ENCODE measurements around the gene SPATA46.

- no peak for TF ChIP-seq CTCF (IDR thresholded peaks at IDR 0.05; ENCODE audit: extremely low read depth in 1 of 2, insufficient read depth in 1 of 2, low read depth in 1 of 2, low read length in 2 of 2)
- TF ChIP-seq POLR2AphosphoS5 (IDR thresholded peaks at IDR 0.05; ENCODE audit: insufficient read depth, low read depth, low read length) = no peak
- TF ChIP-seq EZH2 (IDR thresholded peaks at IDR 0.05; ENCODE audit: borderline replicate concordance, low read depth, low read length, severe bottlenecking) = no peak
- TF ChIP-seq POLR2A (IDR thresholded peaks at IDR 0.05; ENCODE audit: low read depth, low read length) = no peak
- TF ChIP-seq JUN (IDR thresholded peaks at IDR 0.05; ENCODE audit: borderline replicate concordance, insufficient read depth, insufficient read length, low read depth) = no peak
- TF ChIP-seq FOS (IDR thresholded peaks at IDR 0.05; ENCODE audit: borderline replicate concordance, insufficient read depth, low read length) = no peak
- no peak for TF ChIP-seq MYC (IDR thresholded peaks at IDR 0.05; ENCODE audit: low read depth, low read length)
- no peak for TF ChIP-seq MAX (IDR thresholded peaks at IDR 0.05; ENCODE audit: insufficient read depth, insufficient read length)
Observed at GRCh38 chr1:162347281-162347680, 29.4 kb downstream of the SPATA46 start.
